Measurements from ENCODE around the gene ATP7B. TPM values are rescaled to one million over a fixed set of nuclear protein-coding genes. Genes with fewer than 3 reads are reported as not detected.

Gene ATP7B
- polyA plus RNA-seq, 3 donors = 0.39 to 0.44 TPM; not detected in 1

DNA sequence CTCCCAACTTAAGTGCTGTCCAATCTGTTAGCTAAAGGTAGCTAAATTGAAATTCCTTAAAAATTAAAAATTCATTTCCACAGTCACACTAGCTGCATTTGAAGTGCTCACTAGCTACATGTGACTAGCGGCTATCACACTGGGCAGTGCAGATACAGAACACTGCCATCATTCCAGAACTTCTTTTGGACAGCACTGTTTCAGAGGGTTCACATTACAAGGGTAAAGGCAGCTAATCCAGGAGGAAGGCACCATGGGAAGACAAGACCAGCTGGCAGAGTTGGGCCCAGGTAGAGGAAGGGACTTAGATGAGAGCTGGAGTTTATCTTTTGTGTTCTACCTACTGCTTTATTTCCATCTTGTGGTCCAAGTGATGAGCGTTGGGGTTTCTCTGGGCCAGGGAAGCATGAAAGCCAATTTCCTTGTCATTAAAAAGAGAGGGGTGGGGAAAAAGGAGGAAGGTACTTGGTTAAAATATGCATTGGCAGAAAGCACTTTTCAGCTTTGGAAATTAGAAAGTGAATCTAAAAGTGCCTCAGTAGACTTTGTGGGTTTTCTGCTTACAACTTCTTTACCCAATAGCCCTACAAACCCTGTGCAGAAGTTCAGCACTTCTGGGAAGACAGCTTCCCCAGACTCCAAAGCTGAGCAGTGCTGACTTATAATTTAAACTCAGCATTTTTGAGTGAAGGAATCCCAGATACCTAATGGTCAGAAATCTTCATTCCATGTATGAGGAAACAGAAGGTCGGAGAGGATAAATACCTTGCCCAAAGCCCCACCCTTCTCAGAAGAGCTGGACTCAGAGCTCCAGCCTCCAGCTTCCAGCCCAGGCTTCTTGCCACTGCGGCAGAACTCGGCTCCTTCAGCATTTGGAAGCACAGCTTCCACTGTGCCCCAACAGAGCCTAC, 49.5 kb downstream of the ATP7B start:
- no peaks in the 10 kb centered on the region for H3K4me1 ChIP-seq (ENCODE audit: control insufficient read depth in 1 of 2, insufficient read depth in 2 of 2, low read length in 2 of 2)
- WGBS (ENCODE audit: insufficient coverage) = 90% methylated on average over 2 of the region's 5 CpGs
- intact Hi-C loops (cut with micrococcal nuclease) = no loop called here
- H2AFZ ChIP-seq (ENCODE audit: insufficient read depth, low read depth, low read length, poor library complexity, severe bottlenecking) = no peak overlapping the region
- Mint-ChIP-seq H3K4me3 (no peak overlapping the region), H3K36me3 (no peaks in the 10 kb centered on the region), H3K27me3 (ENCODE audit: low read depth in 3 of 3) (peaks cover 0 to 6% (median 3%) of the 10 kb centered on the region in 3 donors), H3K9me3 (no peaks in the 10 kb centered on the region), H3K4me1 (peaks cover 6% of the 10 kb centered on the region), H3K27ac (no peak overlapping the region)
- H4K20me1 ChIP-seq (ENCODE audit: insufficient read depth, low read length) = no peaks in the 10 kb centered on the region
- H3K9me3 ChIP-seq (replicated peaks in 1 of 2; ENCODE audit: control insufficient read depth in 1 of 2, insufficient read depth in 1 of 2, low read length in 2 of 2) = no peaks in the 10 kb centered on the region
- no peak overlapping the region for H3K4me2 ChIP-seq (replicated peaks; ENCODE audit: extremely low read depth, low read length, poor library complexity, severe bottlenecking)
- TF ChIP-seq, protein P1, sequence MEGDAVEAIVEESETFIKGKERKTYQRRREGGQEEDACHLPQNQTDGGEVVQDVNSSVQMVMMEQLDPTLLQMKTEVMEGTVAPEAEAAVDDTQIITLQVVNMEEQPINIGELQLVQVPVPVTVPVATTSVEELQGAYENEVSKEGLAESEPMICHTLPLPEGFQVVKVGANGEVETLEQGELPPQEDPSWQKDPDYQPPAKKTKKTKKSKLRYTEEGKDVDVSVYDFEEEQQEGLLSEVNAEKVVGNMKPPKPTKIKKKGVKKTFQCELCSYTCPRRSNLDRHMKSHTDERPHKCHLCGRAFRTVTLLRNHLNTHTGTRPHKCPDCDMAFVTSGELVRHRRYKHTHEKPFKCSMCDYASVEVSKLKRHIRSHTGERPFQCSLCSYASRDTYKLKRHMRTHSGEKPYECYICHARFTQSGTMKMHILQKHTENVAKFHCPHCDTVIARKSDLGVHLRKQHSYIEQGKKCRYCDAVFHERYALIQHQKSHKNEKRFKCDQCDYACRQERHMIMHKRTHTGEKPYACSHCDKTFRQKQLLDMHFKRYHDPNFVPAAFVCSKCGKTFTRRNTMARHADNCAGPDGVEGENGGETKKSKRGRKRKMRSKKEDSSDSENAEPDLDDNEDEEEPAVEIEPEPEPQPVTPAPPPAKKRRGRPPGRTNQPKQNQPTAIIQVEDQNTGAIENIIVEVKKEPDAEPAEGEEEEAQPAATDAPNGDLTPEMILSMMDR (IDR thresholded peaks at IDR 0.05) = no peak
- no peaks in the 10 kb centered on the region for H3K27me3 ChIP-seq (ENCODE audit: control insufficient read depth in 2 of 2, insufficient read depth in 2 of 2, low read length in 2 of 2)
- H3K4me3 ChIP-seq (replicated peaks in 1 of 3; ENCODE audit: low read depth in 2 of 3, low read length in 3 of 3) = no peak overlapping the region
- no peak overlapping the region for H3K9ac ChIP-seq (ENCODE audit: insufficient read depth, low read length, poor library complexity, severe bottlenecking)
- H3K27ac ChIP-seq (ENCODE audit: low read depth in 1 of 2, low read length in 2 of 2) = no peak overlapping the region
- no peaks in the 10 kb centered on the region for H3K36me3 ChIP-seq (replicated peaks in 1 of 2; ENCODE audit: control insufficient read depth in 1 of 2, insufficient read depth in 2 of 2, low read length in 2 of 2)
- DNase-seq = no peak
- H3K79me2 ChIP-seq (ENCODE audit: insufficient read depth, low read length) = no peaks in the 10 kb centered on the region

DNA sequence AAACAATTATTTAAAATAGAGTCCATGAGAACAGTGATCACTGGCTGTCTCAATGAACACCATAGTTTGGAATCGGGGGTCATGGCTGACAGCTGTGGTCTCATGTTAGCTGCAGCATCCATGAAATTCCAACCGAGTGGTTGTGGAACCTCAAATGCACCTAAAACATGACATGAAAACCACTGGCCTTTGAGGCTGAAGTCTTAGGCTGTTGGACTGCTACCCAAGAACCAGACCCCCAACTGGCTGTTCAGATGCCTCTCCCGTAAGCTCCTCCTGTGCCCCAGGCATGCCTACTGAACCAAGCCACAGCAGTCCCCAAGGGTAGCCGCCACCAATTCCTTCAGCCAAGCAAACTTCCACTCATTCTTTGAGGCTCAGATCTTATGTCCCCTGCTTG, 50.5 kb downstream of the ATP7B start:
- Histone ChIP-seq H3K4me1 (ENCODE audit: control insufficient read depth in 1 of 2, insufficient read depth in 2 of 2, low read length in 2 of 2) (no peaks in the 10 kb centered on the region), H3K9ac (ENCODE audit: insufficient read depth, low read length, poor library complexity, severe bottlenecking) (no peak overlapping the region), H3K4me3 (replicated peaks in 1 of 3; ENCODE audit: low read depth in 2 of 3, low read length in 3 of 3) (no peak overlapping the region), H3K9me3 (replicated peaks in 1 of 2; ENCODE audit: control insufficient read depth in 1 of 2, insufficient read depth in 1 of 2, low read length in 2 of 2) (no peaks in the 10 kb centered on the region), H3K79me2 (ENCODE audit: insufficient read depth, low read length) (no peaks in the 10 kb centered on the region), H3K27me3 (ENCODE audit: control insufficient read depth in 2 of 2, insufficient read depth in 2 of 2, low read length in 2 of 2) (no peaks in the 10 kb centered on the region), H3K27ac (ENCODE audit: low read depth in 1 of 2, low read length in 2 of 2) (no peak overlapping the region), H4K20me1 (ENCODE audit: insufficient read depth, low read length) (no peaks in the 10 kb centered on the region), H2AFZ (ENCODE audit: insufficient read depth, low read depth, low read length, poor library complexity, severe bottlenecking) (no peak overlapping the region), H3K4me2 (replicated peaks; ENCODE audit: extremely low read depth, low read length, poor library complexity, severe bottlenecking) (no peak overlapping the region), H3K36me3 (replicated peaks in 1 of 2; ENCODE audit: control insufficient read depth in 1 of 2, insufficient read depth in 2 of 2, low read length in 2 of 2) (no peaks in the 10 kb centered on the region)
- Mint-ChIP-seq H3K9me3 (no peaks in the 10 kb centered on the region), H3K4me3 (no peak overlapping the region), H3K27me3 (ENCODE audit: low read depth in 3 of 3) (peaks cover 0 to 6% (median 2%) of the 10 kb centered on the region in 3 donors), H3K27ac (no peak overlapping the region), H3K36me3 (no peaks in the 10 kb centered on the region), H3K4me1 (peaks cover 6% of the 10 kb centered on the region)
- TF ChIP-seq, protein P1 (IDR thresholded peaks at IDR 0.05) = no peak
- intact Hi-C loops (cut with micrococcal nuclease) = no loop called here
- 100% methylated on average over 4 of the region's 4 CpGs for WGBS (ENCODE audit: insufficient coverage)
- no peak for DNase-seq
